MM.1S (cell line): ENCODE measurements around the gene GPR176.

ENCODE experiments used
- EZH2 ChIP-seq: fragments of 300-600 bp; sonication (generic); optimal IDR thresholded peaks from 2 replicates; pipeline ENCODE3; 2017; ENCODE audit warnings: low read depth, mild to moderate bottlenecking, antibody characterized with exemption, low read length, mixed read lengths
- EZH2phosphoT487 ChIP-seq: fragments of 300-600 bp; sonication (generic); IDR thresholded peaks from 2 replicates; pipeline ENCODE4 v1.6.1; 2018; ENCODE audit warnings: antibody characterized with exemption, low read length
- TF ChIP-seq, protein P1 (sequence below): fragments of 300-600 bp; sonication (generic); IDR thresholded peaks from 2 replicates; pipeline ENCODE4 v1.5.1; 2016; ENCODE audit warnings: antibody characterized with exemption, low read length, mixed read lengths

GRCh38 chr15:39788108-39788507, 132.0 kb downstream of the GPR176 start:
- TF ChIP-seq, protein P1, sequence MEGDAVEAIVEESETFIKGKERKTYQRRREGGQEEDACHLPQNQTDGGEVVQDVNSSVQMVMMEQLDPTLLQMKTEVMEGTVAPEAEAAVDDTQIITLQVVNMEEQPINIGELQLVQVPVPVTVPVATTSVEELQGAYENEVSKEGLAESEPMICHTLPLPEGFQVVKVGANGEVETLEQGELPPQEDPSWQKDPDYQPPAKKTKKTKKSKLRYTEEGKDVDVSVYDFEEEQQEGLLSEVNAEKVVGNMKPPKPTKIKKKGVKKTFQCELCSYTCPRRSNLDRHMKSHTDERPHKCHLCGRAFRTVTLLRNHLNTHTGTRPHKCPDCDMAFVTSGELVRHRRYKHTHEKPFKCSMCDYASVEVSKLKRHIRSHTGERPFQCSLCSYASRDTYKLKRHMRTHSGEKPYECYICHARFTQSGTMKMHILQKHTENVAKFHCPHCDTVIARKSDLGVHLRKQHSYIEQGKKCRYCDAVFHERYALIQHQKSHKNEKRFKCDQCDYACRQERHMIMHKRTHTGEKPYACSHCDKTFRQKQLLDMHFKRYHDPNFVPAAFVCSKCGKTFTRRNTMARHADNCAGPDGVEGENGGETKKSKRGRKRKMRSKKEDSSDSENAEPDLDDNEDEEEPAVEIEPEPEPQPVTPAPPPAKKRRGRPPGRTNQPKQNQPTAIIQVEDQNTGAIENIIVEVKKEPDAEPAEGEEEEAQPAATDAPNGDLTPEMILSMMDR, result no peak
- TF ChIP-seq EZH2 (no peak), EZH2phosphoT487 (no peak)
